Thyroid gland (tissue), 4 donors: ENCODE results near the gene DAB2IP.

Experiments used
- CTCF ChIP-seq, 6 experiments: fragments of 200-600 bp in 3 of 6; fragments of 450-650 bp in 3 of 6; sonication (generic) in 3 of 6; IDR thresholded peaks; one replicate each; pipeline ENCODE4 v1.5.1; 2016 to 2019; ENCODE audit warnings: antibody characterized with exemption in 6 of 6, mild to moderate bottlenecking in 2 of 6, inconsistent platforms in 1 of 6, moderate library complexity in 1 of 6
- POLR2A ChIP-seq, 2 donors: fragments of 450-650 bp; IDR thresholded peaks; one replicate each; pipeline ENCODE4 v1.6.1; 2017; ENCODE audit warnings: antibody characterized with exemption in 2 of 2, mild to moderate bottlenecking in 2 of 2, moderate library complexity in 1 of 2

- TF ChIP-seq CTCF (IDR thresholded peaks at IDR 0.05): no peak
- no peak for TF ChIP-seq POLR2A (IDR thresholded peaks at IDR 0.05)
Observed at GRCh38 chr9:121729769-121730562, 78.5 kb downstream of the DAB2IP start.
